Neural progenitor cell (in vitro differentiated cells): ENCODE data around the gene PODXL2. TPM values are rescaled to one million over a fixed set of nuclear protein-coding genes. Genes with fewer than 3 reads are reported as not detected.

Experiments used
- DNase-seq: peaks from one replicate; pipeline ENCODE4 v3.0.0-alpha.2; 2016; ENCODE audit warnings: low spot score
- H2AFZ ChIP-seq: fragments of 200-600 bp; sonication (generic); replicated peaks from 2 replicates; pipeline ENCODE4 v1.6.1; 2016; ENCODE audit warnings: antibody characterized with exemption
- H3F3A ChIP-seq: fragments of 200-600 bp; sonication (generic); 2 replicates; pipeline ENCODE4 v1.6.1; 2016; ENCODE audit warnings: antibody characterized with exemption, low read depth
- H3K27ac ChIP-seq: fragments of 200-600 bp; sonication (generic); 2 replicates; pipeline ENCODE4 v1.5.1; 2016; ENCODE audit warnings: mild to moderate bottlenecking
- H3K27me3 ChIP-seq: fragments of 200-600 bp; sonication (generic); 2 replicates; pipeline ENCODE4 v1.6.1; 2016; ENCODE audit warnings: mild to moderate bottlenecking, moderate library complexity
- H3K36me3 ChIP-seq: fragments of 200-600 bp; sonication (generic); 2 replicates; pipeline ENCODE4 v1.5.1; 2016
- H3K4me1 ChIP-seq: fragments of 200-600 bp; sonication (generic); 2 replicates; pipeline ENCODE4 v1.6.1; 2016; ENCODE audit warnings: mixed run types
- H3K4me2 ChIP-seq: fragments of 200-600 bp; sonication (generic); 2 replicates; pipeline ENCODE4 v1.6.1; 2016
- H3K4me3 ChIP-seq: fragments of 200-600 bp; sonication (generic); 2 replicates; pipeline ENCODE4 v1.5.1; 2016
- H3K79me2 ChIP-seq: fragments of 200-600 bp; sonication (generic); 2 replicates; pipeline ENCODE4 v1.6.1; 2016; ENCODE audit warnings: low read depth
- H3K9ac ChIP-seq: fragments of 200-600 bp; sonication (generic); 2 replicates; pipeline ENCODE4 v1.6.1; 2016
- H3K9me3 ChIP-seq: fragments of 200-600 bp; sonication (generic); 2 replicates; pipeline ENCODE4 v1.5.1; 2016; ENCODE audit warnings: low read depth
- H4K20me1 ChIP-seq: fragments of 200-600 bp; sonication (generic); 2 replicates; pipeline ENCODE4 v1.6.1; 2016; ENCODE audit warnings: low read depth
- H3K27ac Mint-ChIP-seq: 3 replicates; pipeline ENCODE4 v1.8.0; 2021; ENCODE audit warnings: mixed read lengths
- H3K27me3 Mint-ChIP-seq: 2 replicates; pipeline ENCODE4 v1.8.0; 2022; ENCODE audit warnings: low read depth, mild to moderate bottlenecking, inconsistent platforms, moderate library complexity, mixed read lengths; ENCODE audit not compliant: insufficient read depth
- H3K36me3 Mint-ChIP-seq: 3 replicates; pipeline ENCODE4 v1.8.0; 2021; ENCODE audit warnings: mixed read lengths
- H3K4me1 Mint-ChIP-seq: 3 replicates; pipeline ENCODE4 v1.8.0; 2021; ENCODE audit warnings: mixed read lengths
- H3K4me3 Mint-ChIP-seq: 3 replicates; pipeline ENCODE4 v1.8.0; 2021; ENCODE audit warnings: mild to moderate bottlenecking, moderate library complexity, mixed read lengths
- H3K9me3 Mint-ChIP-seq: 3 replicates; pipeline ENCODE4 v1.8.0; 2020; ENCODE audit warnings: mixed read lengths
- CTCF ChIP-seq: fragments of 200-600 bp; sonication (generic); IDR thresholded peaks from 2 replicates; pipeline ENCODE4 v1.5.1; 2017; ENCODE audit warnings: antibody characterized with exemption, mild to moderate bottlenecking
- EZH2 ChIP-seq: fragments of 200-600 bp; sonication (generic); IDR thresholded peaks from 2 replicates; pipeline ENCODE4 v1.6.1; 2017; ENCODE audit warnings: antibody characterized with exemption, mild to moderate bottlenecking, moderate library complexity
- EZH2phosphoT487 ChIP-seq: fragments of 200-600 bp; sonication (generic); IDR thresholded peaks from 2 replicates; pipeline ENCODE4 v1.6.1; 2017; ENCODE audit warnings: antibody characterized with exemption
- total RNA-seq: library from RNA; depleted of rRNA; stranded (reverse); fragments of >200 nt; gene quantifications from 2 replicates; pipeline ENCODE4 v1.2.3, GENCODE V29; 2015; ENCODE audit warnings: low replicate concordance

Gene PODXL2
- total RNA-seq, 1 donor from 2014 or later: 18.4 TPM

GRCh38 chr3:127606981-127607595 is 21.9 kb upstream of the PODXL2 start:
- Histone ChIP-seq H3K4me2 (no peak overlapping the region), H3K4me1 (no peaks in the 10 kb centered on the region), H3K27ac (no peak overlapping the region), H3K9ac (no peak overlapping the region), H3K36me3 (no peaks in the 10 kb centered on the region), H2AFZ (no peak overlapping the region), H3K79me2 (peaks cover 51% of the 10 kb centered on the region), H3F3A (no peaks in the 10 kb centered on the region), H4K20me1 (peaks cover 79% of the 10 kb centered on the region), H3K4me3 (no peak overlapping the region), H3K9me3 (no peaks in the 10 kb centered on the region), H3K27me3 (no peaks in the 10 kb centered on the region)
- Mint-ChIP-seq H3K4me3 (no peak overlapping the region), H3K36me3 (peaks cover 57% of the 10 kb centered on the region), H3K4me1 (peaks cover 7% of the 10 kb centered on the region), H3K9me3 (no peaks in the 10 kb centered on the region), H3K27ac (no peak overlapping the region), H3K27me3 (peaks cover 4% of the 10 kb centered on the region)
- TF ChIP-seq EZH2 (no peak), CTCF (no peak), EZH2phosphoT487 (no peak)
- no peak for DNase-seq

- Histone ChIP-seq H4K20me1 (peaks cover 79% of the 10 kb centered on the region), H3K27me3 (no peaks in the 10 kb centered on the region), H2AFZ (no peak overlapping the region), H3K4me1 (no peaks in the 10 kb centered on the region), H3K36me3 (no peaks in the 10 kb centered on the region), H3K4me2 (no peak overlapping the region), H3K9me3 (no peaks in the 10 kb centered on the region), H3K4me3 (no peak overlapping the region), H3F3A (no peaks in the 10 kb centered on the region), H3K79me2 (peaks cover 51% of the 10 kb centered on the region), H3K27ac (no peak overlapping the region), H3K9ac (no peak overlapping the region)
- Mint-ChIP-seq H3K27me3 (peaks cover 4% of the 10 kb centered on the region), H3K36me3 (peaks cover 56% of the 10 kb centered on the region), H3K4me3 (no peak overlapping the region), H3K4me1 (no peaks in the 10 kb centered on the region), H3K27ac (no peak overlapping the region), H3K9me3 (no peaks in the 10 kb centered on the region)
- no peak for DNase-seq
- TF ChIP-seq CTCF (no peak), EZH2phosphoT487 (no peak), EZH2 (no peak)
These were observed 21.2 kb upstream of the PODXL2 start for GRCh38 chr3:127607675-127608361.

- Histone ChIP-seq H3K9ac (no peak overlapping the region), H3F3A (no peaks in the 10 kb centered on the region), H2AFZ (no peak overlapping the region), H3K27me3 (no peaks in the 10 kb centered on the region), H3K9me3 (no peaks in the 10 kb centered on the region), H3K4me3 (no peak overlapping the region), H3K4me2 (no peak overlapping the region), H4K20me1 (peaks cover 79% of the 10 kb centered on the region), H3K79me2 (peaks cover 51% of the 10 kb centered on the region), H3K4me1 (peaks cover 2% of the 10 kb centered on the region), H3K27ac (no peak overlapping the region), H3K36me3 (no peaks in the 10 kb centered on the region)
- no peaks in the 10 kb centered on the region for H3K9me3 Mint-ChIP-seq
- no peak overlapping the region for H3K4me3 Mint-ChIP-seq
- TF ChIP-seq EZH2phosphoT487 (no peak), EZH2 (no peak), CTCF (no peak)
- no peaks in the 10 kb centered on the region for H3K4me1 Mint-ChIP-seq
- peaks cover 6% of the 10 kb centered on the region for H3K27me3 Mint-ChIP-seq
- peaks cover 60% of the 10 kb centered on the region for H3K36me3 Mint-ChIP-seq
- H3K27ac Mint-ChIP-seq: no peak overlapping the region
- DNase-seq: no peak
These were observed 20.6 kb upstream of the PODXL2 start for GRCh38 chr3:127608362-127608718.
